ENCODE results near the gene HYLS1. TPM values are rescaled to one million over a fixed set of nuclear protein-coding genes. Genes with fewer than 3 reads are reported as not detected.

The HYLS1 gene
- total RNA-seq, 4 donors from 2014 or later = 2.8 to 6.9 (median 4.7) TPM

DNA sequence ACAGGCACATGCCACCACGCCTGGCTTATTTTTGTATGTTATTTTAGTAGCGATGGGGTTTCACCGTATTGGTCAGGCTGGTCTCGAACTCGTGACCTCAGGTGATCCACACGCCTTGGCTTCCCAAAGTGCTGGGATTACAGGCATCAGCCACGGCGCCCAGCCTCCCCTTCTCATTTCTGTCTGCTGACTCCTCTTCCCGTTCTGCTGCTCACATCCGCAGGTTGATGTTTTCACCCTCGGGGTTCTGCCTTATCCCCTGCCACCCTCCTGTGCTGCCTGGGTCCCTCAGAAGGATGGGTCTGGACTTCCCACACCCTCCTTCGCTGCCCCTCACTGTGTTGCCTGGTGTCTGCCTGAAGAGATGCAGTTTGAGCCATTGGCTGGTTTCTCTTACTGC lies 39.2 kb downstream of the HYLS1 start:
- no peak overlapping the region for H3K4me3 ChIP-seq
- no peaks in the 10 kb centered on the region for H3K27me3 ChIP-seq
- no peak overlapping the region for H3K27ac ChIP-seq (replicated peaks in 1 of 4)
- no peak for DNase-seq (ENCODE audit: extremely low spot score)
- intact Hi-C loops (cut with DNase I) = no loop called here
- no peaks in the 10 kb centered on the region for H3K36me3 ChIP-seq
- no peak for TF ChIP-seq POLR2A (IDR thresholded peaks at IDR 0.05; ENCODE audit: low read depth)
- no peak for TF ChIP-seq POLR2AphosphoS5 (IDR thresholded peaks at IDR 0.05)
- TF ChIP-seq CTCF (IDR thresholded peaks at IDR 0.05) = no peak
- no peak for TF ChIP-seq EP300 (IDR thresholded peaks at IDR 0.05)
- 93% methylated on average over 12 of the region's 12 CpGs for WGBS
- H3K4me1 ChIP-seq = peaks cover 0 to 14% (median 6%) of the 10 kb centered on the region in 4 donors
- no peaks in the 10 kb centered on the region for H3K9me3 ChIP-seq

GRCh38 chr11:125929445-125930075 lies 42.1 kb downstream of the HYLS1 start:
- no peak overlapping the region for H3K27ac ChIP-seq (replicated peaks in 1 of 4)
- H3K4me3 ChIP-seq = no peak overlapping the region

GRCh38 chr11:125930076-125930450 lies 42.6 kb downstream of the HYLS1 start:
- intact Hi-C loops (cut with DNase I) = no loop called here
- no peak overlapping the region for H3K4me3 ChIP-seq
- 91% methylated on average over 11 of the region's 11 CpGs for WGBS

More at GRCh38 chr11:125929445-125930075, 42.1 kb downstream of the HYLS1 start:
- DNase-seq (ENCODE audit: extremely low spot score) = no peak
- intact Hi-C loops (cut with DNase I) = no loop called here
- no peaks in the 10 kb centered on the region for H3K36me3 ChIP-seq
- no peaks in the 10 kb centered on the region for H3K27me3 ChIP-seq
- 92% methylated on average over 7 of the region's 9 CpGs for WGBS
- no peak for TF ChIP-seq CTCF (IDR thresholded peaks at IDR 0.05)
- TF ChIP-seq POLR2A (IDR thresholded peaks at IDR 0.05; ENCODE audit: low read depth) = no peak
- TF ChIP-seq EP300 (IDR thresholded peaks at IDR 0.05) = no peak
- TF ChIP-seq POLR2AphosphoS5 (IDR thresholded peaks at IDR 0.05) = no peak
- H3K9me3 ChIP-seq = no peaks in the 10 kb centered on the region
- H3K4me1 ChIP-seq = peaks cover 0 to 16% (median 7%) of the 10 kb centered on the region in 4 donors

GRCh38 chr11:125931116-125931515 lies 43.6 kb downstream of the HYLS1 start:
- Histone ChIP-seq H3K4me1 (peaks cover 0 to 9% (median 4%) of the 10 kb centered on the region in 4 donors), H3K36me3 (no peaks in the 10 kb centered on the region), H3K27ac (replicated peaks in 1 of 4) (no peak overlapping the region), H3K27me3 (no peaks in the 10 kb centered on the region), H3K4me3 (no peak overlapping the region), H3K9me3 (no peaks in the 10 kb centered on the region)
- intact Hi-C loops (cut with DNase I) = no loop called here
- TF ChIP-seq POLR2A (IDR thresholded peaks at IDR 0.05; ENCODE audit: low read depth) = no peak
- WGBS = 68% methylated on average over 3 of the region's 3 CpGs
- no peak for DNase-seq (ENCODE audit: extremely low spot score)

More at GRCh38 chr11:125930076-125930450, 42.6 kb downstream of the HYLS1 start:
- no peak for DNase-seq (ENCODE audit: extremely low spot score)
- H3K4me1 ChIP-seq = peaks cover 0 to 16% (median 7%) of the 10 kb centered on the region in 4 donors
- H3K27ac ChIP-seq (replicated peaks in 1 of 4) = no peak overlapping the region
- H3K27me3 ChIP-seq = no peaks in the 10 kb centered on the region
- TF ChIP-seq POLR2AphosphoS5 (IDR thresholded peaks at IDR 0.05) (no peak), POLR2A (IDR thresholded peaks at IDR 0.05; ENCODE audit: low read depth) (no peak), CTCF (IDR thresholded peaks at IDR 0.05) (no peak), EP300 (IDR thresholded peaks at IDR 0.05) (no peak)
- H3K9me3 ChIP-seq = no peaks in the 10 kb centered on the region
- H3K36me3 ChIP-seq = no peaks in the 10 kb centered on the region

DNA sequence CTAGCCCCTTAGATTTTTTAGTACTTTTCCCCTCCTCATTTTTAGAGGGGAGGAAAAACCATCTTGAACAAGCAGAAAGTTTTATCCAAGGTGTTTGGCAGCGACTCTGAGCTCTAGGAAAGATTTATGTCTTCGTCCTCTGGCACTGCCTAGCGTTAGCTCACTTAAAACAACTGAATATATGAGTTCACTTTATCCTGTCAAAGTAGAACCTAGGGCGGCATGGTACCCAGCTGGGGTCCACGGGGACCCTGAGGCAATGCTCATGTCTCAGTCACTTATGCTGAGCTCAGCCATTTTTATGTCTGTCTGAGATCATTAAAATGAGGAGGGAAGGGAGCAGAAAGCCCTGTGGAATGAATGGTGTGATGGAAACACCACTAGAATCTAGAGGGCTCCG lies 44.2 kb downstream of the HYLS1 start:
- Histone ChIP-seq H3K27ac (replicated peaks in 1 of 4) (no peak overlapping the region), H3K36me3 (no peaks in the 10 kb centered on the region), H3K27me3 (no peaks in the 10 kb centered on the region), H3K9me3 (no peaks in the 10 kb centered on the region), H3K4me1 (peaks cover 0 to 9% (median 4%) of the 10 kb centered on the region in 4 donors), H3K4me3 (no peak overlapping the region)
- DNase-seq (ENCODE audit: extremely low spot score) = no peak
- TF ChIP-seq EP300 (IDR thresholded peaks at IDR 0.05) = no peak
- TF ChIP-seq POLR2A (IDR thresholded peaks at IDR 0.05; ENCODE audit: low read depth) = no peak
- no peak for TF ChIP-seq CTCF (IDR thresholded peaks at IDR 0.05)
- no peak for TF ChIP-seq POLR2AphosphoS5 (IDR thresholded peaks at IDR 0.05)
- intact Hi-C loops (cut with DNase I) = no loop called here
- WGBS = 69% methylated on average over 4 of the region's 6 CpGs

Data from esophagus muscularis mucosa (tissue), 4 donors.